Measurements from ENCODE around the gene TSG101. TPM values are rescaled to one million over a fixed set of nuclear protein-coding genes. Genes with fewer than 3 reads are reported as not detected.

Gene TSG101
- total RNA-seq, 1 experiment from 2014 or later, result 55.9 TPM

GRCh38 chr11:18485913-18486528 is 40.7 kb downstream of the TSG101 start:
- Histone ChIP-seq H3K27ac (no peak overlapping the region), H3K36me3 (no peaks in the 10 kb centered on the region; the same call in 1 of the 2 replicates), H3K4me3 (no peak overlapping the region), H3K9me3 (replicated peaks) (no peaks in the 10 kb centered on the region), H3K27me3 (replicated peaks) (no peaks in the 10 kb centered on the region), H3K4me1 (replicated peaks) (no peaks in the 10 kb centered on the region)
- DNase-seq (ENCODE audit: low read depth in 1 of 2, low spot score in 2 of 2), result no peak

GRCh38 chr11:18479063-18479462 is 47.7 kb downstream of the TSG101 start:
- no peak for DNase-seq (ENCODE audit: low read depth in 1 of 2, low spot score in 2 of 2)
- H3K27me3 ChIP-seq (replicated peaks), result no peaks in the 10 kb centered on the region
- no peak overlapping the region for H3K4me3 ChIP-seq
- no peaks in the 10 kb centered on the region for H3K4me1 ChIP-seq (replicated peaks)
- peaks cover 5% of the 10 kb centered on the region for H3K36me3 ChIP-seq
- no peaks in the 10 kb centered on the region for H3K9me3 ChIP-seq (replicated peaks)
- H3K27ac ChIP-seq, result no peak overlapping the region

GRCh38 chr11:18472587-18472986 is 54.2 kb downstream of the TSG101 start:
- Histone ChIP-seq H3K4me3 (no peak overlapping the region), H3K27me3 (replicated peaks) (no peaks in the 10 kb centered on the region), H3K27ac (no peak overlapping the region), H3K9me3 (replicated peaks) (no peaks in the 10 kb centered on the region), H3K36me3 (no peaks in the 10 kb centered on the region), H3K4me1 (replicated peaks) (no peaks in the 10 kb centered on the region)
- DNase-seq (ENCODE audit: low read depth in 1 of 2, low spot score in 2 of 2), result no peak

- no peaks in the 10 kb centered on the region for H3K36me3 ChIP-seq
- H3K27ac ChIP-seq, result no peak overlapping the region
- H3K4me1 ChIP-seq (replicated peaks), result no peaks in the 10 kb centered on the region
- H3K27me3 ChIP-seq (replicated peaks), result no peaks in the 10 kb centered on the region
- DNase-seq (ENCODE audit: low read depth in 1 of 2, low spot score in 2 of 2), result no peak
- H3K9me3 ChIP-seq (replicated peaks), result no peaks in the 10 kb centered on the region
- no peak overlapping the region for H3K4me3 ChIP-seq
Observed at GRCh38 chr11:18471995-18472394, 54.7 kb downstream of the TSG101 start.

GRCh38 chr11:18468961-18469360 is 57.8 kb downstream of the TSG101 start:
- H3K9me3 ChIP-seq (replicated peaks), result no peaks in the 10 kb centered on the region
- H3K27ac ChIP-seq, result no peak overlapping the region
- H3K4me3 ChIP-seq, result no peak overlapping the region
- no peaks in the 10 kb centered on the region for H3K36me3 ChIP-seq
- no peak for DNase-seq (ENCODE audit: low read depth in 1 of 2, low spot score in 2 of 2)
- no peaks in the 10 kb centered on the region for H3K27me3 ChIP-seq (replicated peaks)
- H3K4me1 ChIP-seq (replicated peaks), result no peaks in the 10 kb centered on the region

- Histone ChIP-seq H3K27ac (no peak overlapping the region), H3K9me3 (replicated peaks) (no peaks in the 10 kb centered on the region), H3K27me3 (replicated peaks) (no peaks in the 10 kb centered on the region), H3K4me3 (no peak overlapping the region), H3K36me3 (no peaks in the 10 kb centered on the region), H3K4me1 (replicated peaks) (no peaks in the 10 kb centered on the region)
- no peak for DNase-seq (ENCODE audit: low read depth in 1 of 2, low spot score in 2 of 2)
Observed at GRCh38 chr11:18468059-18468458, 58.7 kb downstream of the TSG101 start.

GRCh38 chr11:18466402-18466801 is 60.3 kb downstream of the TSG101 start:
- Histone ChIP-seq H3K4me3 (no peak overlapping the region), H3K4me1 (replicated peaks) (no peaks in the 10 kb centered on the region), H3K36me3 (no peaks in the 10 kb centered on the region), H3K27ac (no peak overlapping the region), H3K9me3 (replicated peaks) (no peaks in the 10 kb centered on the region), H3K27me3 (replicated peaks) (no peaks in the 10 kb centered on the region)
- no peak for DNase-seq (ENCODE audit: low read depth in 1 of 2, low spot score in 2 of 2)

GRCh38 chr11:18463439-18463838 is 63.3 kb downstream of the TSG101 start:
- Histone ChIP-seq H3K9me3 (replicated peaks) (no peaks in the 10 kb centered on the region), H3K27ac (no peak overlapping the region), H3K36me3 (no peaks in the 10 kb centered on the region), H3K27me3 (replicated peaks) (no peaks in the 10 kb centered on the region), H3K4me1 (replicated peaks) (no peaks in the 10 kb centered on the region), H3K4me3 (no peak overlapping the region)
- DNase-seq (ENCODE audit: low read depth in 1 of 2, low spot score in 2 of 2), result no peak

- Histone ChIP-seq H3K4me3 (no peak overlapping the region), H3K9me3 (replicated peaks) (no peaks in the 10 kb centered on the region), H3K27ac (no peak overlapping the region), H3K27me3 (replicated peaks) (no peaks in the 10 kb centered on the region), H3K36me3 (no peaks in the 10 kb centered on the region), H3K4me1 (replicated peaks) (no peaks in the 10 kb centered on the region)
- DNase-seq (ENCODE audit: low read depth in 1 of 2, low spot score in 2 of 2), result no peak
Observed at GRCh38 chr11:18461909-18462308, 64.8 kb downstream of the TSG101 start.

- H3K9me3 ChIP-seq (replicated peaks), result no peaks in the 10 kb centered on the region
- no peak for DNase-seq (ENCODE audit: low read depth in 1 of 2, low spot score in 2 of 2)
Observed at GRCh38 chr11:18459634-18460033, 67.1 kb downstream of the TSG101 start.

GRCh38 chr11:18457450-18457849 is 69.3 kb downstream of the TSG101 start:
- H3K4me3 ChIP-seq, result no peak overlapping the region
- no peak overlapping the region for H3K27ac ChIP-seq
- no peaks in the 10 kb centered on the region for H3K4me1 ChIP-seq (replicated peaks)
- no peak for DNase-seq (ENCODE audit: low read depth in 1 of 2, low spot score in 2 of 2)
- H3K9me3 ChIP-seq (replicated peaks), result no peaks in the 10 kb centered on the region
- no peaks in the 10 kb centered on the region for H3K27me3 ChIP-seq (replicated peaks)
- H3K36me3 ChIP-seq, result no peaks in the 10 kb centered on the region

More at GRCh38 chr11:18459634-18460033, 67.1 kb downstream of the TSG101 start:
- Histone ChIP-seq H3K27ac (no peak overlapping the region), H3K4me1 (replicated peaks) (no peaks in the 10 kb centered on the region), H3K27me3 (replicated peaks) (no peaks in the 10 kb centered on the region), H3K36me3 (no peaks in the 10 kb centered on the region), H3K4me3 (no peak overlapping the region)

GRCh38 chr11:18455686-18456372 is 70.9 kb downstream of the TSG101 start, which contains the start of gene LDHAL6A:
LDHAL6A (plus strand) TSS chr11:18455856; CDS start chr11:18456681, 825 bp downstream.
- no peaks in the 10 kb centered on the region for H3K36me3 ChIP-seq
- H3K27ac ChIP-seq, result no peak within 1 kb of the TSS
- DNase-seq (ENCODE audit: low read depth in 1 of 2, low spot score in 2 of 2), result no peak
- H3K9me3 ChIP-seq (replicated peaks), result no peaks in the 10 kb centered on the region
- H3K4me1 ChIP-seq (replicated peaks), result no peaks in the 10 kb centered on the region
- no peak within 1 kb of the TSS for H3K4me3 ChIP-seq
- H3K27me3 ChIP-seq (replicated peaks), result no peaks in the 10 kb centered on the region

GRCh38 chr11:18452927-18453326 is 73.8 kb downstream of the TSG101 start:
- Histone ChIP-seq H3K4me3 (no peak overlapping the region), H3K36me3 (no peaks in the 10 kb centered on the region), H3K27ac (no peak overlapping the region), H3K9me3 (replicated peaks) (no peaks in the 10 kb centered on the region), H3K27me3 (replicated peaks) (no peaks in the 10 kb centered on the region), H3K4me1 (replicated peaks) (no peaks in the 10 kb centered on the region)
- DNase-seq (ENCODE audit: low read depth in 1 of 2, low spot score in 2 of 2), result no peak

- Histone ChIP-seq H3K36me3 (no peaks in the 10 kb centered on the region), H3K4me1 (replicated peaks) (no peaks in the 10 kb centered on the region), H3K9me3 (replicated peaks) (no peaks in the 10 kb centered on the region), H3K27me3 (replicated peaks) (no peaks in the 10 kb centered on the region), H3K4me3 (no peak overlapping the region), H3K27ac (no peak overlapping the region)
- no peak for DNase-seq (ENCODE audit: low read depth in 1 of 2, low spot score in 2 of 2)
Observed at GRCh38 chr11:18449251-18449650, 77.5 kb downstream of the TSG101 start.

All from SJSA1 (cell line).